Activated CD8-positive, alpha-beta memory T cell treated with anti-CD3 and anti-CD28 coated beads, Interleukin-2, amount 50 U/mL, for 1 hour (primary cell): Measurements from ENCODE around the gene CCBE1.

Experiments
- DNase-seq: peaks from one replicate; pipeline ENCODE4 v3.0.0-alpha.2; 2020; ENCODE audit errors: extremely low read depth

Gene CCBE1

DNA sequence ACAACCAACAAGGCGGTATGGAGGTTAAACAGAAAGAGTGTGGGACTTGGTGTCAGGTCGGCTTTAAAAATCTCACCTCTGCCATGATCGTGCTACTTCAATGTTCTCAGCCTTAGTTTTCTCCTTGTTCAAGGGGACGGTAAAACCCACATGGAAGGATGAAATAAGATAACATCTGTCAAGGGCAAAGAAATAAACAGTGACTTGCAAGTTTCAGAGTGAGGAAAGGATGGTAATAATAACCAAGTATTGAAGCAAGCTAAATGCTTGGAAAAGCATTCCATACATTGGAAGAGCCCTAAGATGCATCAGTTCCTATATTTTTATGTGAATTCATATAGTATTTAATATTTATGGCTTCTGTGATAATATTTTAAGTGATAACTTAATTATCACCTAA lies 308.4 kb downstream of the CCBE1 start:
- no peak for DNase-seq

DNA sequence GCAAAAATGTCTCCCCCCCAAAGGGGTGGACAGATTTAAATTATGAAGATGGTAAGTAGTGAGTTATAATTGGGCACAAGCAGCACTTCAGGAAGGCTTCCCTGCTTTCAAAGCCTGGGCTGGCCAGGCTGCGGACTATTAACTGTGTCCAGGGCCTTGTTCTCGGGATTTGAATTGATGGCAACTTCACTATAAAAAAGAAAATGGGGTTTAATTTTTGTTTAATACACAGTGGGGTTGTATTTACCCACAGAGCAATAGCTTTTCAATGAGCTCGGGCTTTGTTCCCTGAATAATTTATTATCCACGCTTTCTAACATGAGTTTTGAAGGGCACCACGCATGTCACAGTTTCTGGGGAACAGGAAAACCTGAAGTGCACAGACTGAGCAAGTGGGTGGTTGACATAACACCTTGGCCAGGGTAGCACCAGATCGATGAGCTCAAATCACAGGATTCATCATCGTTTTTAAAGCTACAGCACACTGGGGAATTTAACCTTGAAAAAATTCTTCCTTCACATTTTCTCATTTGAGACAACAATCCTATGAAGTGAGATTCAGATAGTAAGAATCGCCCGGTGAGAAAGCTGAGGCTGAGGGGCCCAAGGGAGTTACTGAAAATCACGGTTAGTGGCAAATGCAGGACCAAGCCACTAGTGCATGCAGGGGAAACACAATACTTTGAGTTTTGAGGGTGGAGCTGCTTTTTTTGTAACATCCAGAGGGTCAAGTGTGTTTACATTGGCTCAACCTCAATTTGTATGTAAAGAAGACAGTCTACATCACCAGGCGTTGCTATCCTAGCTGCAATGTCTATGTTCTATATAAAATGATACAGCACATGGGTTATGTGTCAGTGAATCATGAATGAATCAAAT lies 309.3 kb downstream of the CCBE1 start:
- no peak for DNase-seq

DNA sequence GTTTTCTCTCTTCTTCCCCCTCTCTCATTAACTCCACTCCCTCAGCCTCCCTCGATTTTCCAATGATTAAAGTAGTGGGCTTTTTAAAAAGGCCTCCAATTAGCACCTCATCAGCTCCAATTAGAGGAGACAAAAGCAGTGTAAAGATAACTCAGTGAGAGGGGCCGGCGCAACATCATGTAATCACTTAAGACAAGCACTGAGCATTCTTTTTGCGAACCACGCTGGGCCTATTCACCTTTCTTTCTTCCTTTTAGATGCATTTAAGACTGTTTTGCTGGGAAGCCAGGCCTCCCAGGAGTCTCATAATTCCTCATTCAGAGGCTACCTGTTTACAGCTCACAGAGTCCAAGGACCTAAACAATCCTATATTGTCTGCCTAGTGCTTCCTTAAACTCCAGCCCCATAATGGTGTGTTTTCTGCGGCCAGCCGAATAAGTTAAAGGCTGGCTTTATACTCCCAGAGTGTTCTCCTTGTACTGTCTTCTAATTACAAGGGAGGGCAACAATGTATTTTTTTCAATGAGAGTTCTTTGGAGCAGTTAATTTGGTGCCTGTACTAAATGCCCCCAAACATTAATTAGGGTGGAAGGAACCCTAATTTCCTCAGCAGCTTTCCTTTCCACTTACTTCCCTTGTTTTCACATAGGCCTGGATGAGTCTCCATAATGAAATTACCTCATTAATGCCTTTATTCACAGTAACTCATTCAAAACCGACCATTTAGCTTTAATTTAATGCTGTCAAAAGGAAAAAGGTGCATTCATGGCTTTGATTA lies 310.1 kb downstream of the CCBE1 start:
- DNase-seq: no peak

DNA sequence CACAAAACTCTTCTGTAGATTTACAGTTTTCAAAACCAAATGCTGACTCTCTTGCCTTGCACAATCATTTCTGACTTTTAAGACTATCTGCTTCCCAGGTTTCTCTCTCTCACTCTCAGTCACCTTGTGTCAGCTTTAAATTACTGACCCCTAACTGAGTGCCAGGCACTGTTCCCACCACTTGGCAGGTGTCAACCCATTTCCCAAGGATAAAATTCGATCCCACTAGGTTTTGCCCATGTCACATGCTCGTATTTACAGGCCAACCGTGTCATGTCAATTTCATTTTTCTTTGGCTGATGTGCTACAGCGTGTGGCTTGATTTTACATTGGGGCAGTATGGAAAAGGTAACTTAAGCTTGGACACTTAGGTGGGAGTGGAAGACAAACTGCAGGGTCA lies 312.0 kb downstream of the CCBE1 start:
- no peak for DNase-seq

DNA sequence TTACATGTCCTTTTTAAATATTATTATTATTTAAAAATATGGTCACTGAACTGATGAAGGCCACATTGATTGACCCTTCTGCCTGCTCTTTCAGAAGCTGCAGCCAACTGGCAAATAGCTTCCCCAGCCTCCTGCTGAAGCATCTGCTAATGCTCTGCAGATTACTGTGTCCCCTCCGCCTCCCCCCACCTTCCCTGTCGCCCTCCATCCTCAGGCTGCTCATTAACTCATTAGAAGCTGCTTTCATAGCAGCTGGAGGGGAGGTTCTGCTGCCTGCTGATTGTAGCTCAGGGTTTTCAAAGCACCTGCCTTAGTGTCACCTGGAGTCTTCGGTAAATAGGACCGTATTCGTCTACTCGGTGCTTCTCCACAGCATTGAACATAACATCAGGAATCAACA lies 313.4 kb downstream of the CCBE1 start:
- DNase-seq: no peak

DNA sequence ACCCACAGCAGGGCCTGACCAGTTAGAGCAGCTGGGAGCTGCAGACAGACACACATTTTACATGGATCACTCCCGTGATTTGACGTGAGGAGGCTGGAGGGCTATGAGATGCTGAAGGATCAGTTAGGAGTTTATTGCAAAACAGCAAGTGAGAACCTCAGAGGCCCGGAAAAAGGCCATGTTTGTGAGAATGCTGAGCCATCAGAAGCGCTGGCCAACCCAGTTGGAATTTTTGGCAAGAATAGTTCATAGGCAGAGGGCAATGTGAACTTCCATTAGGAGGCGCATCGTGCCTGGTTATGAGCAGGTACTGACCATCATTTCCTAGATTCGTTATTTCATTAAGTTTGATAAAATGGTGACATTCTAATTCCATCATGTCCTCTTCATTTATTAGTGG lies 314.8 kb downstream of the CCBE1 start:
- no peak for DNase-seq

DNA sequence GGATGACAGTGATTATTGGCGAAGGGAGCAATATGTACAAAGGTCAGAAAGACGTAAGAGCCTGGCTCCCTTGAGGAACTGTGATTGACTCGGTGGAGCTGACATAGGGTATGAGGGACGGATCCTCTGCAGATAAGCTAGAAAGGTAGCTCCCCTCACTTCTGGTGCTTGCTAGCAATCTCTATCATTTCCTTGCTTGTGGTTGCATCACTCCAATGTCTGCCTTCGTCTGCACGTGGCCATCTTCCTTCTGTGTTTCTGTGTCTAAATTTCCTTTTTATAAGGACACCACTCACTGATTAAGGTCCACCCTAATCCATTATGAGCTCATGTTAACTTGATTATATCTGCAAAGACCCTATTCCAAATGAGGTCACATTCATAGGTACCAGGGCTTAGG lies 315.3 kb downstream of the CCBE1 start:
- DNase-seq: no peak
